Cardiac muscle cell (in vitro differentiated cells and primary cell): ENCODE data around the gene ZKSCAN5. TPM values are rescaled to one million over a fixed set of nuclear protein-coding genes. Genes with fewer than 3 reads are reported as not detected.

Source experiments
- DNase-seq, 2 donors: peaks; one replicate each; pipeline versions ENCODE4 v3.0.0 to v3.0.0-alpha.2; 2010 to 2017; ENCODE audit warnings: low read depth in 1 of 2, low spot score in 1 of 2
- H3K27ac ChIP-seq: fragments of 200-600 bp; sonication (generic); 2 replicates; pipeline ENCODE4 v1.5.1; 2016
- H3K27me3 ChIP-seq: fragments of 200-600 bp; sonication (generic); 2 replicates; pipeline ENCODE4 v1.6.0; 2016; ENCODE audit warnings: control low read depth
- H3K36me3 ChIP-seq: fragments of 200-600 bp; sonication (generic); 2 replicates; pipeline ENCODE4 v1.5.1; 2016; ENCODE audit warnings: control low read depth
- H3K4me1 ChIP-seq: fragments of 200-600 bp; sonication (generic); 2 replicates; pipeline ENCODE4 v1.8.1; 2017; ENCODE audit warnings: low read depth, mild to moderate bottlenecking, mixed run types
- H3K4me3 ChIP-seq: fragments of 200-600 bp; sonication (generic); 2 replicates; pipeline ENCODE4 v1.5.1; 2016; ENCODE audit warnings: mild to moderate bottlenecking
- H3K9me3 ChIP-seq: fragments of 200-600 bp; sonication (generic); 2 replicates; pipeline ENCODE4 v1.5.1; 2017; ENCODE audit warnings: low read depth, mild to moderate bottlenecking, control low read depth
- CTCF ChIP-seq: IDR thresholded peaks from 2 replicates; pipeline ENCODE4 v1.5.1; 2012; ENCODE audit warnings: low read depth, mild to moderate bottlenecking, low read length
- polyA plus RNA-seq: library from polyadenylated mRNA; unstranded; fragments of >200 nt; fragmentation: Nextera tagmentation; extraction: Ambion mirVana; gene quantifications from 2 replicates; pipeline ENCODE4 v1.2.1, GENCODE V29; 2016
- total RNA-seq: library from RNA; depleted of rRNA; stranded (reverse); fragments of >200 nt; gene quantifications from 2 replicates; pipeline ENCODE4 v1.2.3, GENCODE V29; 2016

ZKSCAN5 gene
- total and polyA plus RNA-seq, 2 experiments from 2014 or later: 6.2 to 17.6 TPM

GRCh38 chr7:99535667-99536066 is 31.2 kb downstream of the ZKSCAN5 start:
- DNase-seq: no peak
- Histone ChIP-seq H3K36me3 (peaks cover 19% of the 10 kb centered on the region), H3K27me3 (no peaks in the 10 kb centered on the region), H3K9me3 (peaks cover 10% of the 10 kb centered on the region), H3K4me3 (no peak overlapping the region), H3K4me1 (no peaks in the 10 kb centered on the region), H3K27ac (no peak overlapping the region)
- TF ChIP-seq CTCF: no peak

DNA sequence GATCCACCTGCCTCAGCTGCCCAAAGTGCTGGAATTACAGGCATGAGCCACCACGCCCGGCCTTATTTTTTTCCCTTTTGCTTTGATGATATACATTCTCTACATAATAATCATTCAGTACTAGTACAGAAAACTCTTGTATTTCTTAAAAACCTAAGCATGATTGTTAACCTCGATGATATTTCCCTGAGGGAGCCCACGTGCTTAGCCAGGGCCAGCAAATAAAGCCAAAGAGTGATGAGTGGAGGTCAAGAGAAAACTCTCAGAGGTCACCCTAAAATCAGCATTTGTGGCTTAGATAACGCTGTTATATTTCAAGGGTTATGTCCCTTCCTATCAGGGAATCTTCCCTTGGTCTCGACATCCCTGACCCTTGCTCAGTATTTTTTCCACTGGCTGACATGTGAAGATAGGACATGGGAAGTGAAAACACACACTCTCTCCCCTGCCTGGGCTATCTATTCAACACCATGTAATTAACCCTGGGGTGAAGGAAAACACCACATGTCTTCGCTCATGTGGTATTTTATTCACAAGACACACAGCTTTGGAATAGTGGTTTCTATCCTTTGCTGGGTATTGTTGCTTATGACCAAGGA is 34.9 kb downstream of the ZKSCAN5 start:
- Histone ChIP-seq H3K4me1 (no peaks in the 10 kb centered on the region), H3K9me3 (peaks cover 4% of the 10 kb centered on the region), H3K4me3 (no peak overlapping the region), H3K36me3 (no peaks in the 10 kb centered on the region), H3K27ac (no peak overlapping the region), H3K27me3 (no peaks in the 10 kb centered on the region)
- TF ChIP-seq CTCF: no peak
- no peak for DNase-seq

GRCh38 chr7:99540542-99540941 is 36.1 kb downstream of the ZKSCAN5 start:
- Histone ChIP-seq H3K27ac (no peak overlapping the region), H3K4me1 (no peaks in the 10 kb centered on the region), H3K9me3 (peaks cover 4% of the 10 kb centered on the region), H3K27me3 (no peaks in the 10 kb centered on the region), H3K36me3 (no peaks in the 10 kb centered on the region), H3K4me3 (no peak overlapping the region)
- no peak for TF ChIP-seq CTCF
- no peak for DNase-seq

DNA sequence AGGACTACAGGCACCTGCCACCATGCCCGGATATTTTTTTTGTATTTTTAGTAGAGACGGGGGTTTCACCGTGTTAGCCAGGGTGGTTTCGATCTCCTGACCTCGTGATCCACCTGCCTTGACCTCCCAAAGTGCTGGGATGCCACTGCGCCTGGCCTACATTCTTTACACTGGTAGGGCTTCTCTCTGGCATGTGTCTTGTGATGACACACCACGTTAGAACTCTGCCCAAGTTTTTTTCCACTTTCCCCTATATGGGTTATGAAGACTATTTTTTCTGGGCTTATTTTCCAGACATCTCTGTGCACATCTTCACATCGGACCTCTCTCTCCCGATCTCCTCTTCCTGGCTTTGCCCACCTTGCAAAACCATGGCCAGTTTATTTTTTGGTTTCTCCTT is 36.8 kb downstream of the ZKSCAN5 start:
- Histone ChIP-seq H3K36me3 (no peaks in the 10 kb centered on the region), H3K4me3 (no peak overlapping the region), H3K27ac (no peak overlapping the region), H3K27me3 (no peaks in the 10 kb centered on the region), H3K9me3 (peaks cover 4% of the 10 kb centered on the region), H3K4me1 (no peaks in the 10 kb centered on the region)
- DNase-seq: no peak
- TF ChIP-seq CTCF: no peak

DNA sequence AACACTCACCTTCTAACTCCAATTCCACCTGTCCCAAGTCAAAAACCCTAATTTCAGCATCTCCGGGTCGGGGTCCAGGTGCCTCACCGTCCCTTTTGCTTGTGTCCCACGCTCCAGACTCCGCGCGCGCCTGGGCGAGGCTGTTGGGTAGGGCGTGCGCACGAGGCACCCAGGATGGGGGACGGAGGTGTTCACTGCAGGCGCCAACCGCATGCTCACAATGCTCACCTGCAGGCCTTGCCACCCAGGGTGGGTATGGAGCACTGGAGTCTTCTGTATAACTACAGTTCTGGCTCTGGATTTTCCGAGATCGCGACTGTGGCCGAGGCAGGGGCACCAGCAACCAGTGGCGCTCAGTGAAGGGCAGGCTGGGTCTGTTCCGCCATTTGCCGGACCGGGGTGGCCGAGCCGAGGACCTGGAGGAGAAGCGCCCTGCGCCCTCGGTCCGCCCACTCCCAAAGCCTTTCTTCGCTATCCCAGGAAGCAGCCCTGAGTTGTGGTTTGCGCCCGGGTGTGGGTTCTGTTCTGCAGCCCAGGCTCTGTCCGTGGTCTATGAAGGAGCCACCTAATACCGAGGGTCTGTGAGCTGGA is 38.7 kb downstream of the ZKSCAN5 start:
- no peak for DNase-seq
- Histone ChIP-seq H3K36me3 (peaks cover 9% of the 10 kb centered on the region), H3K9me3 (peaks cover 4% of the 10 kb centered on the region), H3K27me3 (no peaks in the 10 kb centered on the region), H3K4me1 (no peaks in the 10 kb centered on the region), H3K4me3 (no peak overlapping the region), H3K27ac (no peak overlapping the region)
- no peak for TF ChIP-seq CTCF
